DMS53 (cell line): ENCODE data around the gene RCCD1.
"Not testable (repeated sequence)": the region's sequence is repeated elsewhere in the genome, so short reads cannot be mapped to it uniquely, and the experiment has no call there.

Experiments
- DNase-seq: peaks from one replicate; lab custom pipeline; 2025; lab: John Stamatoyannopoulos, UW

The RCCD1 gene

GRCh38 chr15:90918034-90918788 lies 36.5 kb upstream of the RCCD1 start:
- DNase-seq = no peak

GRCh38 chr15:90918835-90919234 lies 35.8 kb upstream of the RCCD1 start:
- DNase-seq = no peak

DNA sequence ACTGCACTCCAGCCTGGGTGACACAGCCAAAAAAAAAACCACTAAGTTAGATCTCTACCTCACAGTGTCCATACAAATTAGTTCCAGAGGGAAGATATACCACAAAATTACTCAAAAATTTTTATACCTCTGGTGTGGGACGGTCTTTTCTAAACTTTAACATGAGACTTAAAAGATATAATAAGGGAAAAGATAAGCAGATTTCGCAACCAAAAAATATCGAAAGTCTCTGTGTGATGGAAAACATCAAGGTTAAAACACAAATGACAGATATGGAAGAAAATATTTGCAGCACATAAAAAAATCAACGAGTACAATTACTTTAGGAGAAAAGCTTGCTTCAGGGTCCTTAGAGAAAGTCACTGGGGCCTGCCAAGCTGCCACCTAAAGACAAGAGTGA lies 32.8 kb upstream of the RCCD1 start:
- DNase-seq = no peak

- DNase-seq = not testable (repeated sequence)
Measured at GRCh38 chr15:90922712-90923322, 31.9 kb upstream of the RCCD1 start.

- DNase-seq = no peak
Measured at GRCh38 chr15:90924375-90924774, 30.3 kb upstream of the RCCD1 start.

DNA sequence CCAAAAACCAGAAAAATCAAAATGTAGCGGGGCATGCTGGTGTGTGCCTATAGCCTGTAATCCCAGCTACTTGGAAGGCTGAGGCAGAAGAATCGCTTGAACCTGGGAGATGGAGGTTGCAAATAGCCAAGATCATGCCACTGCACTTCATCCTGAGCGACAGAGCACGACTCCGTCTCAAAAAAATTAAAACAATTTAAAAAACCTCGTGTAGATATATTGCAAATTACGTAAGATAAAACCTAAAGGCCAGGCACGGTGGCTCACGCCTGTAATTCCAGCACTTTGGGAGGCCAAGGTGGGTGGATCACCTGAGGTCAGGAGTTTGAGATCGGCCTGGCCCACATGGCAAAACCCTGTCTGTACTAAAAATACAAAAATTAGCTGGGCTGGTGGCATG lies 27.9 kb upstream of the RCCD1 start:
- not testable (repeated sequence) for DNase-seq

DNA sequence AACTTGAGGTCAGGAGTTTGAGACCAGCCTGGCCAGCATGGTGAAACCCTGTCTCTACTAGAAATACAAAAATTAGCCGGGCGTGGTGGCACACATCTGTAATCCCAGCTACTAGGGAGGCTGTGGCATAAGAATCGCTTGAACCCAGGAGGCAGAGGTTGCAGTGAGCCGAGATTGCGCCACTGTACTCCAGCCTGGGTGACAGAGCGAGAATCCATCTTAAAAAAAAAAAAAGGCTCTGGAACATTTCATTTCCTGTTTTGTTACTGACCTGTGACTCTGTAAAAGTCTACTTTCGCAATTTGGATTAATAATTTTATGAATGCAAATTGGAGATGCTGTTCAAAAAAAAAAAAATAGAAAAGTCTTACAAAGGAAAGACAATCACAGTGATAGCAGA lies 26.6 kb upstream of the RCCD1 start:
- not testable (repeated sequence) for DNase-seq

GRCh38 chr15:90929246-90930019 lies 25.3 kb upstream of the RCCD1 start:
- DNase-seq = no peak

DNA sequence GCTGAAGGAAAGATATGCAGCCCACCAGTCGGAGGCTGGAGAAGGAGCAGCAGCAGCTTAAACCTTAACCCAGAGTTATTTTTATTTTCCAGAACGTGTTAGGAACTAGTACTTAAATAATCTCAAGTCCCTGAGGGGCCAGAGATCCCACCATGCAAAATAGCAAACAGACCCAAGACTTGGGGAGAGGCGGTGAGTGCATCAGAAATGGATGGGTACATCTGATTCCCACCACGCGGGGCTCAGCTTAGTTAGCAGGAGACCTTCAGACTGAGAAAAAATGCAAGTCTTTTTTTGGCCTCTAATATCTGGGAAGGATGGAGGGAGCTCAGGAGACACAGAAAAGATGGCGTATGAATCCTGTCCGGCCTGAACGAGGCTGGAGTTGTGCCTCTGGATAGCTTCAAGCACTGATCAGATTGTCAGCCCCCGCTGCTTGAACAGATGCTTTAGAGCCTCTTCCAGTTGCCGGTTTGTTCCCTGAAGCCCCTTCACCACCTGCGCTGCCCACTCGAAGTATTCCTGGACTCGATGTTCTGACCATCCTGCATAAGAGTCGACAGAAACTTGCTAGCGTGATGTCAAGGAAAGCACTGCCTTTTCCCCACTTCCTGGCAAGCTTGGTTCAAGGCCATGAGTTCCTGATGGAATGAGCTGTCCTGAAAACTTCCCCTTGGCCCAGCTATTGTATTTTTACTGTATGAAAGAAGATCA lies 23.7 kb upstream of the RCCD1 start:
- DNase-seq = peak; percentile 59

- no peak for DNase-seq
Measured at GRCh38 chr15:90931575-90931827, 23.2 kb upstream of the RCCD1 start.

DNA sequence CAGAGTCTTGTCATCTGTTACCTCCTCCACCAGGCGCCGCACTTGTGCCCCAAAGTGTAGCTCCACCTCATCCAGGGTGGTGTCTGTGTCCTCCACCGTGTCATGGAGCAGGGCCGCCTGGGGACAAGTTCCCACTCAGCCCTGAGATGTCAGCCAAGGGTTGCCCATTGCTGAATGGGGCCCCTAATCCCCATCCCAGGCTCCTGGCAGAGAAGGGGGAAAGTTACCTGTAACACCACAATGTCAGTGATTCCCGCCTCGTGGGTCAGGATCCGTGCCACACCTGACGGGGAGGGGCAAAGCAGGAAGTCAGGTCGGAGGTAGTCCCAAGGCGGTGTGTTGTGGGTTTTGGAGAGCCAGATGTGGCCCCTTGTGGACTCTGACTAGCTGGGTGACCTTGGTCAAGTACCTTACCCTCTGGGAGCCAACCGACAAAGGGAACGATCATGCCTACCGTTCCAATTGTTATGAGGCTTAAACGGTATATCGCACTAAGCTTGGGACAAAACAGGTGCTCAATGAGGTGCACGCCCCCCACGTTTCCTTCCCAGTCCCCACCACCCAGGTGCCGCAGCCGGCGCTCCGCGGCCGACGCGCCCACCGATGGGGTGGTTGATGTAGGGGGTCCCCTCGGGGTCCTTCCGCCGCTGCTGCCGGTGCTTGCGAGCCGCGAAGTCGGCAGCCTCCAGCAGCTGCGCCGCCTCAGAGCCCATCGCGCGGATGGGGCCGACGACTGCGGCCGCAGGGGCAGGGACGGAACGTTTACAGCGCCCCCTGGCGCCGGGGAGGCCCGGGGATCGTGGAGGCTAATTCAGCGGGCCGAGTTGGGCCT lies 22.6 kb upstream of the RCCD1 start, which contains the start of gene HDDC3:
HDDC3 (minus strand) TSS at position 722 of the 832 bp plus-strand sequence; CDS start at position 713, 9 bp downstream.
- peak; percentile 94 for DNase-seq

GRCh38 chr15:90932660-90932991 lies 22.1 kb upstream of the RCCD1 start:
- DNase-seq = no peak

DNA sequence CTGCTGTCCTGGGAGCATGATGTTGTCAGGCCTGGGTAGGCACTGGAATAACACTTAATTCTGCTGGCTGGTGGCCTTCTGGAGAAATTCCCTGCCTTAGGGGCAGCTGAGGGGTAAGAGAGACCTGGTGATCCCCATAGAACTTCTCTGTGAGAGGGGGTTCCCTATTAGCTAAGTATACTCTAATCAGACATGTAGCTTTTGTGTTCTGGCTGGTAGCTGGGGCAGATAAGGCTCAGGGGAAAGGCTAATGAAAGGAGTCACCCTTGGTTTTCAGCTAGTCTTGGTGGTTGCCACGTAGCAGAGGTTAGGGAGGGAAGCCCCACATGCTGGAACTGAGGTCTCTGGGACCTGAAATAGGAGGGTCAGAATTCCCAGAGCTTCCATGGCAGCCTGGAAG lies 21.4 kb upstream of the RCCD1 start:
- no peak for DNase-seq

- peak; percentile 91 for DNase-seq
Measured at GRCh38 chr15:90934256-90934948, 20.3 kb upstream of the RCCD1 start.

DNA sequence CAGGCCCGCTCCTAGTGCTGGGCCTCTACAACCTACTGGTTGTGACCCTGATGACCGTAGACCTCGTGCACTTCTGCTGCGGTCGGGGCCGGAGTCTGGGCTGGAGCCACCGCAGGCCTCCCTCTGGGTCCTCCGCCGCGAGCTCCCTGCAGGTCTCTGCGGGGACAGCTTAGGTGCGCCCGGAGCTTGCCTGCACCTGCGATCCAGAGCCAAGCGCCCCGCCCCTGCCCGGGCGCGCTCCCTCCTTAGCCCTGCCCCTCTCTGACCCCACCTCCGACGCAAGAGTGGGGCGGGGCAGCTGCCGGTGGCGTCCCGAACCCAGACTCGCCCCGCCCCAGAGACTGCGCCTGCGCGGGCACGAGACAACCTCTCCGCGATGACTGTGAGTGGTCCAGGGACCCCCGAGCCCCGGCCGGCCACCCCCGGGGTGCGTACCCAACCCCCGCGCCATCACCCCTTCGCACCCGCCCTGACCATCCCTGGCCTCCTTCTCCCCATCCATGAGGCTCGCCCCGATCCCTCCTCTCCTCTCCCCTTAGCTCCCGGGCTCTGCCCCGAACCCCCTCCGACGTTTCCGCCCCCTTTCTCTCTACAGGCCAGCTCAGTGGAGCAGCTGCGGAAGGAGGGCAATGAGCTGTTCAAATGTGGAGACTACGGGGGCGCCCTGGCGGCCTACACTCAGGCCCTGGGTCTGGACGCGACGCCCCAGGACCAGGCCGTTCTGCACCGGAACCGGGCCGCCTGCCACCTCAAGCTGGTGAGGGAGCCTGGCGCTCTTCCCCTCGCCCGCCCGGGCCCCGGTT lies 19.5 kb upstream of the RCCD1 start, which contains the start of gene UNC45A:
UNC45A (plus strand) TSS at position 337 of the 803 bp plus-strand sequence; CDS start at position 377, 40 bp downstream.
- DNase-seq = peak; percentile 95

- no peak for DNase-seq
Measured at GRCh38 chr15:90936823-90937222, 17.9 kb upstream of the RCCD1 start.

DNA sequence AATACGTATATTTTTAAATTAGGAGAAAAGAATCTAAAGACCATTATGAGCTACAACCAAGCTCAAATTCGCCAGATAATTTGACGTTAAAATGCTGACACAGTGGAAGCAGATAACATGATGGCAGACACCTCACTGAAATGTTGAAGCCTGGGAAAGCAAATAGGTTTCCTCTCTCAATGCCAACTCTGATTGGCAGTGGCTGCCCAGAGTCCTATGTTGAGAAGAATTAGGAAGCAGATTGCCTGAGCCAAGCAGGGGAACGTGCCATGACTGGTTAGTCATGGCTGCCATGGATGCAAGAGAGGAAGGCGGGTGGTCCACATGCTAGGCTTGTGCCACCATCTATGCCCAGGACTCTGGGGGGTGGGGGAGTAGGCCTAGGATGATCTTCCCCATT lies 16.4 kb upstream of the RCCD1 start:
- DNase-seq = no peak

DNA sequence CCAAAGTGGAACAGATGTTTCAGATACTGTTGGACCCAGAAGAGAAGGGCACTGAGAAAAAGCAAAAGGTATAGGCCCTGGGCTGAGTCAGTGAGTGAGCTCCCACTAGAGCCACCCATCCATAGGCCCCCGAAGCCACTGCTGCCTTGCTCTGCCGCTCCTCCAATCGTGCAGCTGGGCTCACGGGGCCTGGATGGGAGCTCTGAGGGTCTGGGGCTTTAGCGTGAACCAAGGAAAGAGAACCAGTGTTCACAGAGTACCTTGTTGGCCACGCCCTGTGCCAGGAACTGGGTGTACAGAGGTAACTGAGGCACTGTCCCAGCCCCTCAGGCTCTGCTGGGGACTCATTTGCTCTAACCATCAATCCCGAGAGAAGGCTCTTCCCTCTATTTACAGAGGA lies 14.9 kb upstream of the RCCD1 start:
- no peak for DNase-seq

GRCh38 chr15:90941038-90941437 lies 13.6 kb upstream of the RCCD1 start:
- DNase-seq = no peak
